CD14-positive monocyte (primary cell): ENCODE data around the gene GP9. TPM values are rescaled to one million over a fixed set of nuclear protein-coding genes. Genes with fewer than 3 reads are reported as not detected.

Experiments
- DNase-seq, 3 donors: peaks; one replicate each; pipeline ENCODE4 v3.0.0-alpha.2; 2011 to 2022
- H2AFZ ChIP-seq: 2 replicates; pipeline ENCODE4 v1.6.0; 2012; ENCODE audit warnings: mild to moderate bottlenecking, low read depth, low read length, inconsistent platforms; ENCODE audit not compliant: insufficient read depth, poor library complexity, severe bottlenecking
- H3K27ac ChIP-seq, 2 donors: 1 replicate in 1 of 2; 2 replicates in 1 of 2; pipeline ENCODE4 v1.5.1; 2012 to 2013; ENCODE audit warnings: low read length in 2 of 2, control low read depth in 1 of 2, inconsistent platforms in 1 of 2, low read depth in 1 of 2, mild to moderate bottlenecking in 1 of 2
- H3K27me3 ChIP-seq, 2 donors: one replicate each; pipeline versions ENCODE4 v1.6.0 to v1.6.1; 2011 to 2013; ENCODE audit warnings: low read length in 2 of 2; ENCODE audit not compliant: control insufficient read depth in 2 of 2, insufficient read depth in 2 of 2
- H3K36me3 ChIP-seq, 2 donors: replicated peaks in 1 of 2; 1 replicate in 1 of 2; 2 replicates in 1 of 2; pipeline versions ENCODE4 v1.5.1 to v1.6.1; 2012 to 2013; ENCODE audit warnings: low read length in 2 of 2, control low read depth in 1 of 2, inconsistent platforms in 1 of 2, mild to moderate bottlenecking in 1 of 2; ENCODE audit not compliant: insufficient read depth in 2 of 2, control insufficient read depth in 1 of 2
- H3K4me1 ChIP-seq, 2 donors: 1 replicate in 1 of 2; 2 replicates in 1 of 2; pipeline versions ENCODE4 v1.5.1 to v1.6.1; 2012 to 2013; ENCODE audit warnings: low read length in 2 of 2, control low read depth in 1 of 2, inconsistent platforms in 1 of 2, mild to moderate bottlenecking in 1 of 2, moderate library complexity in 1 of 2; ENCODE audit not compliant: insufficient read depth in 2 of 2, control insufficient read depth in 1 of 2
- H3K4me2 ChIP-seq: replicated peaks from 2 replicates; pipeline ENCODE3; 2012; ENCODE audit warnings: low read length, moderate library complexity, mild to moderate bottlenecking; ENCODE audit not compliant: poor library complexity, severe bottlenecking; ENCODE audit errors: extremely low read depth
- H3K4me3 ChIP-seq, 3 experiments: fragments of 200-600 bp in 1 of 3; sonication (generic) in 1 of 3; replicated peaks in 1 of 3; 1 replicate in 2 of 3; 2 replicates in 1 of 3; pipeline ENCODE4 v1.5.1; 2011 to 2013; ENCODE audit warnings: low read length in 3 of 3, mild to moderate bottlenecking in 3 of 3, control low read depth in 2 of 3, low read depth in 2 of 3, inconsistent platforms in 1 of 3, moderate library complexity in 1 of 3
- H3K79me2 ChIP-seq: 2 replicates; pipeline ENCODE4 v1.6.0; 2012; ENCODE audit warnings: mild to moderate bottlenecking, control low read depth, inconsistent platforms, low read length, moderate library complexity; ENCODE audit not compliant: insufficient read depth
- H3K9ac ChIP-seq: 2 replicates; pipeline ENCODE4 v1.6.0; 2017; ENCODE audit warnings: low read length, mild to moderate bottlenecking; ENCODE audit not compliant: insufficient read depth, poor library complexity, severe bottlenecking
- H3K9me3 ChIP-seq, 2 donors: replicated peaks in 1 of 2; 1 replicate in 1 of 2; 2 replicates in 1 of 2; pipeline versions ENCODE4 v1.5.1 to v1.6.1; 2012 to 2013; ENCODE audit warnings: low read length in 2 of 2, control low read depth in 1 of 2; ENCODE audit not compliant: control insufficient read depth in 1 of 2, insufficient read depth in 1 of 2
- H4K20me1 ChIP-seq: 2 replicates; pipeline ENCODE4 v1.6.0; 2012; ENCODE audit warnings: mild to moderate bottlenecking, low read length, control low read depth, moderate library complexity; ENCODE audit not compliant: insufficient read depth
- H3K27ac Mint-ChIP-seq, 7 donors: one replicate each; pipeline ENCODE4 v1.8.0; 2020; ENCODE audit warnings: mild to moderate bottlenecking in 7 of 7, mixed read lengths in 7 of 7, moderate library complexity in 6 of 7, inconsistent platforms in 2 of 7
- H3K27me3 Mint-ChIP-seq, 3 donors: one replicate each; pipeline ENCODE4 v1.8.0; 2021 to 2022; ENCODE audit warnings: low read depth in 3 of 3, mild to moderate bottlenecking in 3 of 3, mixed read lengths in 3 of 3, moderate library complexity in 3 of 3, inconsistent platforms in 1 of 3
- H3K36me3 Mint-ChIP-seq, 2 donors: one replicate each; pipeline ENCODE4 v1.8.0; 2020; ENCODE audit warnings: mixed read lengths in 2 of 2, inconsistent platforms in 1 of 2, mild to moderate bottlenecking in 1 of 2
- H3K4me1 Mint-ChIP-seq: one replicate; pipeline ENCODE4 v1.8.0; 2020; ENCODE audit warnings: mild to moderate bottlenecking, mixed read lengths
- H3K4me3 Mint-ChIP-seq, 2 donors: one replicate each; pipeline ENCODE4 v1.8.0; 2020; ENCODE audit warnings: mild to moderate bottlenecking in 2 of 2, mixed read lengths in 2 of 2, moderate library complexity in 1 of 2
- H3K9me3 Mint-ChIP-seq, 7 donors: one replicate each; pipeline ENCODE4 v1.8.0; 2020 to 2022; ENCODE audit warnings: mixed read lengths in 7 of 7, mild to moderate bottlenecking in 6 of 7, moderate library complexity in 6 of 7, inconsistent platforms in 2 of 7
- WGBS: methylation state at CpG from one replicate; pipeline ENCODE4 v1.1.5; 2013; ENCODE audit warnings: missing lambda C conversion rate; ENCODE audit not compliant: insufficient coverage; 5-methylcytosine and 5-hydroxymethylcytosine counted together
- intact Hi-C, 2 donors: fragments of 100-400 bp; cut with micrococcal nuclease; formaldehyde crosslinking; loops; one replicate each; pipeline versions ENCODE4 v1.15.0 to v1.15.1; 2023
- polyA plus RNA-seq, 3 donors: library from polyadenylated mRNA; depleted of rRNA in 1 of 3; unstranded in 2 of 3; stranded (reverse) in 1 of 3; fragments of 300-500 nt in 2 of 3; fragments of >200 nt in 1 of 3; fragmentation: Illumina TruSeq in 2 of 3; gene quantifications; 1 replicate in 2 of 3; 2 replicates in 1 of 3; pipeline ENCODE4 v1.2.3, GENCODE V29; 2012 to 2021
- TF ChIP-seq, protein P1 (sequence below): fragments of 200-600 bp; IDR thresholded peaks from one replicate; pipeline ENCODE4 v1.8.0; 2022; ENCODE audit warnings: antibody characterized with exemption, mild to moderate bottlenecking

The GP9 gene
- polyA plus RNA-seq, 3 donors = 0.74 to 2.7 TPM; not detected in 1

DNA sequence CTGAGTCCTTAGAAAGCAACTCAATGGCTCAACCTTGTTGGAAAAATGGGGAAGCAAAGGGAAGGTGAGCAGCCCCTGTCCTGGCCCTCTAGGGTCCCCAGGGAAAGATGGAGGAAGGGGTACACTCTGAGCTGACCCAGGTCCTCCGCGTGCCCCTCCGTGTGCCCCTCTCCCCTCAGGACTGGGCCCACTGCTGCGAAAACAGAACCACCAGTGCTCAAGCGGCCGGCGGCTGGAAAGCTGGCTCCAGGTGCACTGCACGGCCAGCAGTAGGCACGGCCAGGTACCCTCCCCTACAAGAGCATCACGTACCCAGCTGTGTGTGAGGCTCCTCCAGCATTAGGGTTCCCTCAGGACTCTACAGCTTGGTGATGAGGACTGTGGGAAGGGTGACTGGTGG is 34.7 kb downstream of the GP9 start:
- TF ChIP-seq, protein P1, sequence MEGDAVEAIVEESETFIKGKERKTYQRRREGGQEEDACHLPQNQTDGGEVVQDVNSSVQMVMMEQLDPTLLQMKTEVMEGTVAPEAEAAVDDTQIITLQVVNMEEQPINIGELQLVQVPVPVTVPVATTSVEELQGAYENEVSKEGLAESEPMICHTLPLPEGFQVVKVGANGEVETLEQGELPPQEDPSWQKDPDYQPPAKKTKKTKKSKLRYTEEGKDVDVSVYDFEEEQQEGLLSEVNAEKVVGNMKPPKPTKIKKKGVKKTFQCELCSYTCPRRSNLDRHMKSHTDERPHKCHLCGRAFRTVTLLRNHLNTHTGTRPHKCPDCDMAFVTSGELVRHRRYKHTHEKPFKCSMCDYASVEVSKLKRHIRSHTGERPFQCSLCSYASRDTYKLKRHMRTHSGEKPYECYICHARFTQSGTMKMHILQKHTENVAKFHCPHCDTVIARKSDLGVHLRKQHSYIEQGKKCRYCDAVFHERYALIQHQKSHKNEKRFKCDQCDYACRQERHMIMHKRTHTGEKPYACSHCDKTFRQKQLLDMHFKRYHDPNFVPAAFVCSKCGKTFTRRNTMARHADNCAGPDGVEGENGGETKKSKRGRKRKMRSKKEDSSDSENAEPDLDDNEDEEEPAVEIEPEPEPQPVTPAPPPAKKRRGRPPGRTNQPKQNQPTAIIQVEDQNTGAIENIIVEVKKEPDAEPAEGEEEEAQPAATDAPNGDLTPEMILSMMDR = no peak
- 100% methylated on average over 4 of the region's 10 CpGs for whole genome bisulfite sequencing
- H3K4me1 Mint-ChIP-seq = no peaks in the 10 kb centered on the region
- H3K79me2 ChIP-seq = peaks cover 17% of the 10 kb centered on the region
- H3K27ac Mint-ChIP-seq = no peak overlapping the region
- no peak overlapping the region for H3K4me3 Mint-ChIP-seq
- no peak overlapping the region for H3K9ac ChIP-seq
- peaks cover 54 to 74% of the 10 kb centered on the region in 2 donors for H3K36me3 Mint-ChIP-seq
- H3K36me3 ChIP-seq = peaks cover 53 to 70% of the 10 kb centered on the region in 2 donors
- intact Hi-C loops = no loop called here
- H3K4me2 ChIP-seq = no peak overlapping the region
- DNase-seq = no peak
- no peak overlapping the region for H2AFZ ChIP-seq
- no peaks in the 10 kb centered on the region for H3K9me3 ChIP-seq
- H3K4me3 ChIP-seq = no peak overlapping the region
- peaks cover 0 to 5% (median 0%) of the 10 kb centered on the region in 7 donors for H3K9me3 Mint-ChIP-seq
- peaks cover 67% of the 10 kb centered on the region for H4K20me1 ChIP-seq
- no peak overlapping the region for H3K27ac ChIP-seq
- H3K27me3 Mint-ChIP-seq = peaks cover 0 to 2% (median 2%) of the 10 kb centered on the region in 3 donors
- H3K27me3 ChIP-seq = no peaks in the 10 kb centered on the region
- no peaks in the 10 kb centered on the region for H3K4me1 ChIP-seq

- peaks cover 48% of the 10 kb centered on the region for H3K79me2 ChIP-seq
- H3K27ac ChIP-seq = no peak overlapping the region
- H3K4me1 ChIP-seq = no peaks in the 10 kb centered on the region
- Mint-ChIP-seq H3K9me3 (peaks cover 0 to 5% (median 0%) of the 10 kb centered on the region in 7 donors), H3K4me1 (peaks cover 2% of the 10 kb centered on the region), H3K36me3 (peaks cover 53 to 66% of the 10 kb centered on the region in 2 donors), H3K27ac (no peak overlapping the region), H3K4me3 (no peak overlapping the region), H3K27me3 (peaks cover 0 to 2% (median 2%) of the 10 kb centered on the region in 3 donors)
- no peak for DNase-seq
- no peak overlapping the region for H3K4me2 ChIP-seq
- intact Hi-C loops = no loop called here
- TF ChIP-seq, protein P1 = no peak
- no peak overlapping the region for H3K4me3 ChIP-seq
- H3K27me3 ChIP-seq = no peaks in the 10 kb centered on the region
- peaks cover 92% of the 10 kb centered on the region for H4K20me1 ChIP-seq
- no peak overlapping the region for H3K9ac ChIP-seq
- no peaks in the 10 kb centered on the region for H3K9me3 ChIP-seq
- H3K36me3 ChIP-seq = peaks cover 26 to 74% of the 10 kb centered on the region in 2 donors
- H2AFZ ChIP-seq = no peak overlapping the region
- no CpG with 5 or more reads among the region's 1 CpG for WGBS
These were observed 39.7 kb downstream of the GP9 start for GRCh38 chr3:129100274-129100673.
